Inflammatory macrophage (primary cell): ENCODE results near the gene GKAP1.
"Not testable (repeated sequence)": the region's sequence is repeated elsewhere in the genome, so short reads cannot be mapped to it uniquely, and the experiment has no call there.

Experiments used
- DNase-seq, 2 donors: peaks; one replicate each; pipeline ENCODE4 v3.0.0-alpha.2; 2020 to 2022

The GKAP1 gene

DNA sequence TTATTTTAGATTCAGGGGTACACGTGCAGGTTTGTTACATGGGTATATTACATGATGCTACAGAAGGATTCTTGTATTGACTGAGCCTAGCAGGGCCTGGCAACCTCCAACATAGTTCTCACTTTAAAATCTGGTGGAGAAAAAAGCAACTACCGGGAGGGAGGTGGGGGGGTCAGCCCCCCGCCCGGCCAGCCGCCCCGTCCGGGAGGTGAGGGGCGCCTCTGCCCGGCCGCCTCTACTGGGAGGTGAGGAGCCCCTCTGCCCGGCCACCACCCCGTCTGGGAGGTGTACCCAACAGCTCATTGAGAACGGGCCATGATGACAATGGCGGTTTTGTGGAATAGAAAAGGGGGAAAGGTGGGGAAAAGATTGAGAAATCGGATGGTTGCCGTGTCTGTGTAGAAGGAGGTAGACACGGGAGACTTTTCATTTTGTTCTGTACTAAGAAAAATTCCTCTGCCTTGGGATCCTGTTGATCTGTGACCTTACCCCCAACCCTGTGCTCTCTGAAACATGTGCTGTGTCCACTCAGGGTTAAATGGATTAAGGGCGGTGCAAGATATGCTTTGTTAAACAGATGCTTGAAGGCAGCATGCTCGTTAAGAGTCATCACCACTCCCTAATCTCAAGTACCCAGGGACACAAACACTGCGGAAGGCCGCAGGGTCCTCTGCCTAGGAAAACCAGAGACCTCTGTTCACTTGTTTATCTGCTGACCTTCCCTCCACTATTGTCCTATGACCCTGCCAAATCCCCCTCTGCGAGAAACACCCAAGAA is 88.8 kb downstream of the GKAP1 start:
- not testable (repeated sequence) for DNase-seq

- DNase-seq = peak; percentile 28 to 65
These were observed 93.1 kb downstream of the GKAP1 start for GRCh38 chr9:83724436-83724835.

GRCh38 chr9:83722726-83723495 is 94.7 kb downstream of the GKAP1 start:
- no peak for DNase-seq

DNA sequence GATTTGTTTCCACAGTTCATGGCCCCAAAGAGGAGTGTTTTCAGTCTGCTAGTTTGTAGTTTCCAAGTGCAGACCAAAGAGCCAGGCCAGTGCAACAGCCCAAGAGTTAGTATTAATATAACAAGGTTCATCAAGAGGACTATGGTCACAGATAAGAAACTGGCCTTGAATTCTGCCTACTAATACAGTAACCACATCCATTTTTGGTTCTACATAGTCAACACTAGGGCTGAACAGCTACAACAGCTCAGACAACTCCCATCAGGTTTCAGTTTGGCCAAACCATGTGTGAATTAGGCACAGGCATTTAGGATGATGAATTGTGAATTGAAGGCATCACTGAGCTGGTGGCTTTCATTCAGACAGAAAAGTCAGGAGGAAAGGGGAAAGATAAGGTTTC is 96.1 kb downstream of the GKAP1 start:
- no peak for DNase-seq

DNA sequence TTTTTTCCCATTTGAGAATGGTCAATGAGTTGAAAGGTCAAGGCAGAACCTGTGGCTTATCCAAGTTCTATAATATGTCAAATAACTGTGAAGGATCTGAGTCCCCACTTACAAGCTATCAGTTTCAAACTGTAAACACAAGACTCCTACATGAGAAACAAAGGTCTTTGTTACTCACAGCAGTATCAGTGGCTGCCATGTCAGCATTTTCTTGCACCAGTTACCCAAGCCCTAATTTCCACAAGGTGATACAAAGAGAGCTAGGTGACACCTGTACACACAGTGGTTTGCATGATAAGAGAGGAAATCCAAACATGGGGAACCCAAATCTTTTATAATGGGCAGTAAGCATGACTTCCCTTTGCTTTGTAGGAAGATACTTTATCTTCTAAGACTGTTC is 101.8 kb downstream of the GKAP1 start:
- no peak for DNase-seq

GRCh38 chr9:83715221-83715620 is 102.3 kb downstream of the GKAP1 start:
- DNase-seq = no peak

DNA sequence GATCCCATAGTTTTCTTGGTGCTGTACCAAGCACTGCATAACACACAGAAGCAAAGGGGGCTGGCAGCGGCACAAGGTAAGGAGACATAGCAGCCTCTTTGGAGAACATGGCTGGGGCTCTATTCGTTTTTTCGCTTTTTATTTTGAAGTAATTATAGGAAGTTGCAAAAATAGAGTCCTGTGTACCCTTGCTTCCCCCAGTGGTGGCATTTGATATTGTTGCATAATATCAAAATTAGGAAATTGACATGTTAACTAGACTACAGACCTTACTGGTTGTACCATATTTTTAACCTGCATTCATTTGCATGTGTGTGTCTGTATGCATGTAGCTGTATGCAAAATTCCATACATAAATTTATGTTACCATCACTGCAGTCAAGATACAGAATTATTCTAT is 103.2 kb downstream of the GKAP1 start:
- DNase-seq = peak; percentile 39 to 70

DNA sequence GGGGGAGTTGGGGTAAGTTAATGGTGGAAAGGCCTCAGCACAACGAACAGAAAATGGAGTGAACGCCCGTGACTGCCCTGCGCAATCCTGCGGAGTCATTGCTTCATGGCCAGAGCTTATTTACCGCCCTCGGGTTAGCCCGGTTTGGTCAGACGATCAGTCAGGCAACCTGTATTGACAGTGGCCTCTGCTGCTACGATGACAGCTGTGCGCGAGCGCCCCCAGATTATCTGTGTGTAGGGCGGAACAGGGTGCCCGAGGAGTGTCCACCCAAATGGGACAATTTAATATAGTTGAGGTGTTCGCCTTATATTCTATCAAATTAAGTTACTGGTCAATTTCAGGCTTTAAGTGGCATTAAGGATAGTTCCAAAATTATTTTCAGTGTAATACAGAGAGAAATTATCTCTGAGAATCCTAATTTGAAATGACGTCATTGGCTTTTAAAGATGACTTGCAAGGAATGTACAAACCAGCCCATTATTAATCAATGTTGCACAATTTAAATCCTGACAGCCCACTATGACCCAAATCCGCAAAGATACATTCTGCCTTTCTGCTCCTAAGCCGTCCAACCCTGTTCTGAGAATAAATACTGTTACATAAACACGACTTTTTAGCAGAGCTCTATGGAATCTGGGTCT is 108.9 kb downstream of the GKAP1 start:
- peak; percentile 97 to 98 for DNase-seq

GRCh38 chr9:83707768-83708514 is 109.6 kb downstream of the GKAP1 start, which contains the start of gene UBQLN1:
Gene UBQLN1 (minus strand): TSS chr9:83707958. CDS start chr9:83707679, 279 bp downstream.
- DNase-seq = peak; percentile 87 to 92

GRCh38 chr9:83707518-83707767 is 110.1 kb downstream of the GKAP1 start:
- DNase-seq = no peak

DNA sequence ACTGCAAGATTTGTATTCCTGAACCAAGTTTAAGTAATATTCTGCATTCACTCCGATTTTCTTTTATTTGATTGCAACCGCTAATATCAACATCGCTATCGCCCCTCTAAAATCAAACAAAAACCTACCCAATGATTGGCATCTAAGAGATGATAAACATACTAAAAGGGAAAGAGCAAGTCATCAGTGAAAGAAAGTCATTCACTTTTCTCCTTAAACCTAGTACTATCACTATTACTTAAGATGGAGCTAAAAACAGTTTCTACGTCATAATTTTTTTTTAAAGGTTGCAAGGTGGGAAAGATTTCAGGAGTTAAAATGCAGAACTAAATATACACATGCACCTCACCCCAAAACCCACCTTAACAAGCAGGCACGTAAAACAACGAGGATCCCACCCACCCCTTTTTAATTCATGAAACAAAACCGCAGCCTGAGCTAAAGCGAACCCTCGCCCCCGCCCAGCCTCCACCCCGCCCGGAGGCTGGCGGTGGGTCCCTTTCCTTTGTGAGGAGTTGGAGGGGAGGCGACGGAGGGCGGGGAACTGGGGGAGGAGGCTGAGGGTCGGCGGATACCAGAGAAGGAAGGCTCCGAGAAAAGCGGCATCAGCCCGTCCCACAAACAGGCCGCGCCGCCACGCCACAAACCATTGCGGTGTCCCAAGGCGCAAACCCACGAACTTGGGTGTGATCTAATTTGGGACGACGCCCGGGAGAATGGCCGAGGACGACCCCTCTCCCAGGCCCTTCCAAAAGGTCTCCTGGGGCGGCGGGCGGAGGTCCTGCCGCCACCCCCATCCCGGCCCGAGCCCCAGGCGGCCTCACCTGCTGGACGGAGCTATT is 110.7 kb downstream of the GKAP1 start:
- DNase-seq = peak; percentile 24 to 39

DNA sequence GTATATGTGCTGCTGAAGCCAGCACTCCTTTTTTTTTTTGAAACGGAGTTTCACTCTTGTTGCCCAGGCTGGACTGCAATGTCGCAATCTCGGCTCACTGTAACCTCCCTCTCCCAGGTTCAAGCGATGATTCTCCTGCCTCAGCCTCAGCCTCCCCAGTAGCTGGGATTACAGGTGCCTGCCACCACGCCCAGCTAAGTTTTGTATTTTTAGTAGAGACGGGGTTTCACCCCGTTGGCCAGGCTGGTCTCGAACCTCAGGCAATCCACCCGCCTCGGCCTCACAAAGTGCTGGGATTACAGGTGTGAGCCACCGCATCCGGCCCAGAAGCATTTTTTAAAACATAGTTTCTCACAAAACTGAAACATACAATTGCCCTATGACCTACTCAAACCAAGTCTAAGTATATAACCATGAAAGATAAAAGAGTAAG is 112.3 kb downstream of the GKAP1 start:
- not testable (repeated sequence) for DNase-seq

DNA sequence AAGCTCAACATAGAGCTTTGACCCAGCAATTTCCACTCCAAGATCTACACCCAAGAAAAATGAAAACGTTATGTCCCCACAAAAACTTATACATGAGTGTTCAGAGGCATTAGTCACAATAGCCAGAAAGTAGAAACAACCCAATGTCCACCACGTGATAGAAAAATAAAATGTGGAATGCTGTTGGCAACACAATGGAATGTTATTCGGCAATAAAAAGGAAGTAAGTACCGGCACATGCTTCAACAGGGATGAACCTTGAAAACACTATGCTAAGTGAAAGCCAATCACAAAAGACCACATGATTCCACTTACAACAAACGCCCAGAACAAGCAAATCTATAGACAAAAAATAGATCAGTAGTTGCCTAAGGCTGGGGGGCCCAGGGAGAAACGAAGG is 115.8 kb downstream of the GKAP1 start:
- no peak for DNase-seq

GRCh38 chr9:83701286-83701685 is 116.3 kb downstream of the GKAP1 start:
- DNase-seq = no peak

- DNase-seq = no peak
These were observed 118.0 kb downstream of the GKAP1 start for GRCh38 chr9:83699615-83700014.

DNA sequence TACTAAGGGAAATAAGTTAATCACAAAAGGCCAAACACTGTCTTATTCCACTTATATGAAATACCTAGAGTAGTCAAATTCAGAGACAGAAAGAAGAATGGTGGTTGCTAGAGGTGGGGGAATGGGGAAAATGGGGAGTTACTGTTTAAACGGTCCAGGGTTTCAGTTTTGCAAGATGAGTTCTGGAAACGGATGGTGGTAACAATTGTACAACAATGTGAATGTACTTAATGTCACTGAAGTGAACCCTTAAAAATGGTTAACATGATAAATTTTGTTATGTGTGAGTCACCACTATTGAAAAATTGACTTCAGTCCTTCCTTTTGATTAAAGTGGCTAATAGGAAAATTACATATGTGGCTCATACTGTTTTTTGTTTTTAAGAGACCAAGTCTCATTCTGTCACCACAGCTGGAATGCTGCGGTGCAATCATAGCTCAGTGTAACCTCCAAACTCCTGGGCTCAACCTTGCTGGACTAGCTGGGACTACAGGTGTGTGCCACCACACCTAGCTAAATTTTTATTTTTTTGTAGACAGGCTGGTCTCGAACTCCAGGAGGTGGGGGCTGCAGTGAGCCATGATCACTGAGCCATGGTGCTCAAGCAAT is 118.5 kb downstream of the GKAP1 start:
- DNase-seq = no peak

DNA sequence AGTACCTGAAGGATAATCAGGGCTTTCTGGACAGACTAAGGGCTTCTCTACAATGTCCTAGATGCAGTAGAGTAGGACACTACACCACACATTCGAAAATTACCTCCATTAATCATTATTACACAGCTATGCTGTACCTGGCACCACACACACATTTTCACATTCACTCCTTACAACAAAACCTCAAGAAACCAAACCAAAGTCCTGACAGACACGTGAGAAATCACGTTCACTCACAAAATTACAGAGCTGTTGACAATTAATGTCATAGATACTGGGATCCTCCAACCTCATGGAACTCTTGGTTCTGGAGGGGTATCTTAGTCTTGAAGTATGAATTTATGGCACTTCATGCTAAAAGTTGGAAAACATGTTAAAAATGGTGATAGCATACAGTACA is 126.1 kb downstream of the GKAP1 start:
- DNase-seq = no peak
